OCI-M2 (cell line): ENCODE results near the gene RHBDD2.
"Not testable (repeated sequence)": the region's sequence is repeated elsewhere in the genome, so short reads cannot be mapped to it uniquely, and the experiment has no call there.

Source experiments
- DNase-seq: peaks from one replicate; lab custom pipeline; 2025; ENCODE audit not compliant: unreplicated experiment; lab: John Stamatoyannopoulos, UW

Gene RHBDD2

GRCh38 chr7:75888464-75889222 lies 9.8 kb downstream of the RHBDD2 start:
- DNase-seq: no peak

GRCh38 chr7:75889223-75889825 lies 10.5 kb downstream of the RHBDD2 start:
- DNase-seq: no peak

- no peak for DNase-seq
Measured at GRCh38 chr7:75889826-75890225, 11.0 kb downstream of the RHBDD2 start.

GRCh38 chr7:75891237-75891636 lies 12.4 kb downstream of the RHBDD2 start:
- not testable (repeated sequence) for DNase-seq

- no peak for DNase-seq
Measured at GRCh38 chr7:75891815-75892411, 13.1 kb downstream of the RHBDD2 start.

- DNase-seq: no peak
Measured at GRCh38 chr7:75892634-75893272, 13.9 kb downstream of the RHBDD2 start.

- DNase-seq: no peak
Measured at GRCh38 chr7:75896803-75897327, 18.0 kb downstream of the RHBDD2 start.

- DNase-seq: no peak
Measured at GRCh38 chr7:75900617-75901315, 21.9 kb downstream of the RHBDD2 start.

GRCh38 chr7:75905785-75906604 lies 27.2 kb downstream of the RHBDD2 start:
- no peak for DNase-seq

GRCh38 chr7:75906991-75907667 lies 28.3 kb downstream of the RHBDD2 start:
- no peak for DNase-seq

GRCh38 chr7:75907668-75908039 lies 28.8 kb downstream of the RHBDD2 start:
- DNase-seq: not testable (repeated sequence)

GRCh38 chr7:75909521-75910132 lies 30.8 kb downstream of the RHBDD2 start:
- DNase-seq: no peak

- DNase-seq: not testable (repeated sequence)
Measured at GRCh38 chr7:75911186-75911585, 32.4 kb downstream of the RHBDD2 start.

- no peak for DNase-seq
Measured at GRCh38 chr7:75913437-75913836, 34.6 kb downstream of the RHBDD2 start.

- no peak for DNase-seq
Measured at GRCh38 chr7:75914169-75914654, 35.4 kb downstream of the RHBDD2 start.

- peak; percentile 42 for DNase-seq
Measured at GRCh38 chr7:75914655-75915415, 36.0 kb downstream of the RHBDD2 start, which contains the start of gene POR. TSS of gene POR (plus strand) at chr7:75915155. CDS start at chr7:75954002, 38,847 bp downstream.

GRCh38 chr7:75915416-75916156 lies 36.8 kb downstream of the RHBDD2 start:
- DNase-seq: no peak
